NOMO-1 treated with dmso at 0.1 percent for 144 hours (cell line): ENCODE results near the gene MCOLN2.
A peak's percentile ranks its signal among the peaks of the same experiment; 100 is the strongest.
"Not testable (repeated sequence)": the region's sequence is repeated elsewhere in the genome, so short reads cannot be mapped to it uniquely, and the experiment has no call there.

ENCODE experiments used
- DNase-seq: peaks from one replicate; lab custom pipeline; 2025; ENCODE audit not compliant: unreplicated experiment; lab: John Stamatoyannopoulos, UW

MCOLN2 gene

DNA sequence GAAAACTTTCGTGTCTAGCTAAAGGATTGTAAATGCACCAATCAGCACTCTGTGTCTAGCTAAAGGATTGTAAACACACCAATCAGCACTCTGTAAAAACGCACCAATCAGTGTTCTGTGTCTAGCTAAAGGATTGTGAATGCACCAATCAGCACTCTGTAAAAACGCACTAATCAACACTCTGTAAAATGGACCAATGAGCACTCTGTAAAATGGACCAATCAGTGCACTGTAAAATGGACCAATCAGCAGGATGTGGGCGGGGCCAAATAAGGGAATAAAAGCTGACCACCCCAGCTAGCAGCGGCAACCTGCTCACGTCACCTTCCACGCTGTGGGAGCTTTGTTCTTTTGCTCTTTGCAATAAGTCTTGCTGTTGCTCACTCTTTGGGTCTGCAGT, 94.2 kb downstream of the MCOLN2 start:
- DNase-seq: not testable (repeated sequence)

DNA sequence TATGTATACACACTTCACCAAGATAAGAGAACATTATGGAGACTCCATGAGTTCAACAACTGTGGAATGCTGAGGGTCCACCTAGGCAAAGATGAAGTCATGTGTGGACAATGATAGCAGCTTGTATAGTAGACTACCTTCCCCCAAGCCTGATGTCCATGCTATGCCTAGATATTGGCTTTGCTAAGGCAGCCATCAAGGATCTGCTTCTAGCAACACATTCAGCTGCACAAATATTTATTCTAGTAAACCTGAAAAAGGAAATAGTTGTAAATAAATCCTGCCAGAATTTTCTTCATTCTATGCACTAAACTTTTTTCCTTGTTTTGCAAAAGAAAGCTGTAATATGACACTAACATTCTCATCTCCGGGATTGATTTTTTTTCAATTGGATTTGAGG, 96.9 kb downstream of the MCOLN2 start:
- no peak for DNase-seq

DNA sequence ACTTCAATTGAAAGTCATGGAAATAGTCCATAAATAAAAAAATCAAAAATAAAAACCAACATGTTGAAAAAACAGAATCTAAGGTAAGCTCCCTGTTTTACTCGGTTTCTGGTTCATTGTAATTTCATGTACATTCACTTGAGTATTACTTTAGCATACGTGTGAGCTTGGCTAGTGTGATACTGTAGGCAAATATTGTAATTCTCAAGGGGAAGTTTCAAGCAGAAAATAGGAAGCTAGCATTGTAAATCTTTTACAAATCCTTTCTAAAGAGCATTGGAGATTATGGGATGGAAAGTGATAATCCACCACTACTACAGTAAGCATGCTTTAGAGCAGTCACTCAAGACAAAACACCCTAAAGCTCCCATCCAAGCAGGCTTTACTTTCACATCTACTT, 100.6 kb downstream of the MCOLN2 start:
- DNase-seq: no peak

DNA sequence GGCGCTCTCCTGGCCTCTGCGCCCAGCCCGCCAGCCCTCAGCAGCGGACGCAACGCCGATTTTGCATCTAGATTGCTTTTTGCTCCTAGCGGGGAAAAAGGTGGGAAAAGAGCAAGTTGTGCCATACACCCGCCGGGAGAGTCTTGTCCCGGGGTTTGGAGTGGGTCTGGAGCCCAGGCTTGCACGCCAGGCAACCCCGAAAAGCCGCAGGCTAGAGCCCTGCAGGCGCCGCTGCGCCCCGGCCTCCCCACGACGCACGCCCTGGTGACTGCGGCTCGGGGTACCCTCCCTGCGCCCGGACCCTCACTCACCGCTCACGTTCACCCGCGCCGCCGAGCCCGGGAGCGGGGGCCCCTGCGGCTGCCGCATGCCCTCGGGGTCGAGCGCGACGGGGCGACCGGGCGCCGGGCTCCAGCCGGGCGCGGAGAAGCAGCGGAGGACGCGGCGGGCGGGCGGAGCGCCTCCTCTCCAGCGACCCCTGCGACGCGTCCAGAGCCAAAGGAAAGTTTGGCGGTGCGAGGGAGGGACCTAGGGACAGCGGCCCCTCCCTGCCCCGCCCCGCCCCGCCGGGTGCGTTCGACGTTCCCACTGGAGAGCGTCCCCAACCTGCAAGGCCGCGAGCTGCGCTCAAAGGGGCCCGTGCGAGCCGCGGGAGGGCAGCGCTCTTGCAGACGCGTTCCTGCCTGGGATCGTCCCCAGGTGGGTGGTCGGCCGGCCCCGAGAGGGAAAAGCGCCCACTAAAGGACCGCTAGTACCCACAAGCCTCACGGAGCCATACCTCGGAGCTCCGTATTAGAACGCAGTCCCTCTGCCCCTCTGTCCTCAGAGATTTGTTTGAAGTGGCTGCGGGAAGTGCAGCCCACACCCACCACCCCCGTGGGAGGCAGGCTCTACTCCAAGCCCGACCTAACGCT, 104.0 kb downstream of the MCOLN2 start, which contains the start of gene LPAR3:
Gene LPAR3, minus strand, starts transcription at position 502 of the 914 bp plus-strand sequence. CDS start 27,086 bp downstream, outside the sequence.
- DNase-seq: peak; percentile 38

DNA sequence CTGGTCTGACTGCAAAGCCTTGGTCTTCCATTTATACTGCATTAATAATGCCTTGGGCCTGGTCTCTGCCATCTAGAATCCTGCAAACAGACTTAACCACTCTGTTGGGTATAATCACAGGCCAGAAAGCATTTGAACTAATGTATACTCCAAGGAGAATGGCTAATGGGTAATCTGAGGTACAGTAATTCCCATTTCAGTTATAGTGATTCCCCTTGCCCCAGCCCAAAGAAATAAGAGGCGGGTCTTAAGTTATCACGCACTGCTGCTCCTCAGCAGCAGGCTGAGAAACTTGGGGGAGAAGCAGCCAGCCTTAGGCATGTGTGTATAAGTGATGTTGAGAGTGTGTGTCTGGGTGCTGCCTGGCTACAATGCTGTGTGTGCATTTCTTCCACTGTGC, 106.3 kb downstream of the MCOLN2 start:
- no peak for DNase-seq

DNA sequence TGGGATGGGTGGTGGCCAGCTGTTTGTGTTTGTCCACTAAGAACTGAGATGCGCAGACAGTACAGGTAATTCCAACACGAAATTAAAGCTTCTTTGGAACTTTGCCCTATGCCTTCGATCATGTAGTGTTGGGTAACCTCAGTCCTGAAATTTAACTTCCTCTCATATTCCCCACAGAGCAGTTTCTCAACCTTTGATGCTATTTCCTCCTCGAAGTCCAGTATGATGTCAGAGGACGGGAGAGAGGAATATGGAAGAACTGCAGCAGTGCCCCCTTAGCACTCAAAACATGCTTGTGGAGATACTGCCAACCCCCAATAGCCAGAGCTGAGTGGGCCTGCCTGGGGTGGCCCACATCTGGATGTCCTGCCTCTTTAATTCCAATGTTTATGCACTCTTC, 107.5 kb downstream of the MCOLN2 start:
- DNase-seq: no peak

DNA sequence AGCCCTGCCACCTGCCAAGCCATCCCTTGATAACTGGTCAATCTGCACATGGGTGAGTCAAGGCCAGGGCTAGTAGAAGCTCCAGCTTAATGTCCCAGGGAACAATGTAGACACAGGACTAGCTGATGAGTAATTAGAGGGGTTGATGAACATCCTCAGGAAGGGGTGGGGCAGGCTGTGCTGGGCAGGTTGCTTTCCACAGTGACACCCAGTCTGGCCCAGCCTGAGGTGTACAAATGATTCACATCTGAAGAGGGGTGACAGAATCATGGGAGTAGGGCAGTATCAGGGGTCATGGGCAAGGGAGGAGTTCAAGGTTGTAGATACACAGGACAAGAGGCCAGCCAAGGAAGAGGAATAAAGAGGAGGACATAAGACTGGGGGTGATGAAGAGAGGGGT, 108.2 kb downstream of the MCOLN2 start:
- DNase-seq: no peak

DNA sequence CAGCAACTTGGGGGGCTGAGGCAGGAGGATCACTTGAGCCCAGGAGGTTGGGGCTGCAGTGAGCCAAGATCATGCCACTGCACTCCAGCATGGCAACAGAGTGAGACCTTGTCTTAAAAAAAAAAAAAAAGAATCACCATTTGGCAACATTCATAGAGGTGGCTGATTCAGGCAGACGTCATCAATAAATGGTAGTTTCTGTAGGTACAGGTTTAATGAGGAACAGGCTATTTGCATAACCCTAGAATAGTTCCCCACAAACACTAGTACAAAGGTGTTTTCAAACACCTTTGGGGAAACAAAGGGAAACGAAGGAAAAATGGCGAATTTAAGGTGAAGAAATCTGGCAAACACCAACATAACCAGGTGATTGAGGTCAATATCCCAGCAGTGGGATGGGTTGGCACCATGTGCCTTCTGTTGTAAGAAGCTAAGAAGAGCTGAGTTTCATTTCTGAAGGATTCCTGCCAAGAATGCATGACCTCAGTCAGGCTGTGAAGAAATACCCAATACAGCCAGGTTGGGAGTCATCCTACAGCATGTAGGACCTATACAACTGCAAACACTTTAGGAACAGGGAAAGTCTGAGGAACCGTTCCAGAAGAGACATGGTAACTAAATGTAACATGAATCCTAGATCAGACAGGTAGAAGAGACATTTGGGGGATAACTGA, 109.5 kb downstream of the MCOLN2 start:
- DNase-seq: no peak

DNA sequence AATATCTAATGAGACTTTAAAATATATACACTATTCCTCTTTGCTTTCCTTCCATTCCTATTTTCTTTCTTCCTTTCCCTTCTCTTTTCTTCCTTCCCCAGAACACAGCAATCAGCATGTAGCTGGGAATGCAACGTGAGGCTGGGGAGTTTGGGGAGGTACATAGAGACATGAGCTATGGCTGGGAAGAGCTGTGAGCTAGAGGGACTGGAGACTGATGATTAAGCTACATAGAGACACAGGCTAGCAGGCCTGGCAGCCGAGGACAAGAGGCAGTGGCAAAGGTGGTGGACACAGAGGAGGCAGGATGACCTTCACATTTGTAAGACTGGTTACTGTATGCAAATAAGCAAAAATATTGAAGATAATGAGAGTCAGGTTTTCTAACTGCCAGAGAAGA, 111.4 kb downstream of the MCOLN2 start:
- DNase-seq: no peak

DNA sequence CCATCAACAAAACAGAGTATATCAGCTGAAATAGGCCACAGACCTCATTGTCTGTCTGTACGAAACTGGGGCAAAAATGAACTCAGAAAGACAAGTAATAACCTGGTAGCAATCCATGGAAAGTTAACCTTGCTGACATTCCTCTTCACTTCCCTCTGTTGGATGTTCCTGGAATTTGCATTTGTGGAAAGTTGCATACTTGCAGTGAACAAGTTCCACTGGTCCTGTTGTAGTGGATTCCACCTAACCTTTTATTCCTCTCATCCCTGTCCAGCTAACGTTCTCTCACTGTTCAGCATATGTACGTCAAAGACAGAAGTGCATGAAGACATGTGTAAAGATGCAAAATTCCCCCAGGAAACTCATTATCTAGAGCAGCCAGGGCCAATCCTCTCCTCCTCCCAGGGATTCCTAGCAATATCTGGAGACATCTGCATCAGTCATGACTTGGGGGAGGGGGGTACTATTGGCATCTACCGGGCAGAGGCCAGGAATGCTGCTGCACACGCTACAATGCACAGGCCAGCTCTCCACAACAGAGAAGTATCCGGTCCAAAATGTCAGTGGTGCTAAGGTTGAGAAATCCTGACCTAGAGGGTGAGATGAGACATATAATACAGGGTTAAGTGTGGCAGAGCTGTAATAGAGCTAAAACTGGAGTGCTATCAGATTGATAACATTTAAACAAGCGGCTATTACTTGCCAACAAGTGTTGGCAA, 112.1 kb downstream of the MCOLN2 start:
- no peak for DNase-seq

DNA sequence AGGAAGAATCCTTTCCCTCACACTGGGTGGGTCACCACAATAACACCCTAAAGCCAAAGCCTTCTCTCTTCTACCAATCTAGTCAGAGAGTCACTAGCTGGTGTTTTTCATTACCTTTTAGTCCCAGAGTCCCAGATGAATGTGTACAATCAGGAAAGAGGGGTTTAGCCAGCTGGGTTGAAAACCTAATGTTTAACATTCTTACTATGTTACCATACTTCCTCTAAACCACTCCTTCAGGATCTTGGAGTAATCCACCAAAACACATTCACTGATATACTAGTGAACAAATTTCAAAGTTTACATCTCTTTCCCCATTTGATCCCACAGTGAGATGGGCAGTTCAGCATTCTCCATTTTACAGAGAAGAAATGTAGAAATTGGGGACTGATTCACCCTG, 113.6 kb downstream of the MCOLN2 start:
- no peak for DNase-seq

DNA sequence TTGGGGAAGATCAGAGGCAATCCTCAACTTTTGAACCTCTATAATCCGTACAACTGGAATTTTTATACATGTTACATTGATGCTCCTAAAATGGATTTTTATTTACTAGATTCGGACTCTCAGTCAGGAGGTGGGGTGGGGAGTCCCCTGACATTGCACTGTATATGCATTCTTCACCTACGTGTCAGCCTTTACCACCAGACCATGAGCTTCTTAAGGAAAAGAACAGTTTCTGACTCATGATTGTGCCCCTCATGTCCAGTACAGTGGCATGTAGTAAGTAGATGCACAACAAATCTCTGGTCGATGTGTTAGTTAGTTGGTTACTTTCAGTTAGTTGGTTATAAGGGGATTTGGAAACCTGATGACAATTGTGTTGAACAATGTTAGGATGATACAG, 119.3 kb downstream of the MCOLN2 start:
- no peak for DNase-seq

DNA sequence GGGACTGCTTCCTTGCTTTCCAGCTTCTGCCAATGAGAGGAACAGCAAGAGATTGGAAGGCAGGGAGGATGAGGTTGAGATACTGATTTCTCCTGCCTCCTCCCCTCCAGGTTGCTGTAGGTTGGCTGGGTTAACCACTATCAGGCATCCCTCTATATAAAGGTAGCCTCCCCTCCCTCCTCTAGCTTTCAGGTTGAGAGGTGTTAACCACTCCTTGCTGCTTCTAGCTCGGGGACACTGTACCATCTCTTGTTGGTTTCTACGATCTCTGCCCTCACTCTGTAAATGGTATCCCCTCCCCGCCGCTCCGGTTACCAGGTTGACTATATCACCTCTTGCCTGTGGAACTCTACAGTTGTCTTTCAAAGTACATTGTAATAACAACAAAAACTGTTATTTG, 120.6 kb downstream of the MCOLN2 start:
- DNase-seq: no peak
